Omental fat pad (tissue), 4 donors: ENCODE data around the gene PON3. TPM values are rescaled to one million over a fixed set of nuclear protein-coding genes. Genes with fewer than 3 reads are reported as not detected.

Source experiments
- ATAC-seq: fragments of 150-250 bp; one replicate; pipeline ENCODE4 v1.9.1; 2016; ENCODE audit warnings: mild to moderate bottlenecking, moderate library complexity; ENCODE audit not compliant: low FRiP score
- DNase-seq: peaks from one replicate; pipeline ENCODE4 v3.0.0-alpha.2; 2019; ENCODE audit warnings: low spot score
- total RNA-seq, 4 donors: library from RNA; depleted of rRNA; stranded (reverse); fragments of >200 nt; gene quantifications; one replicate each; pipeline ENCODE4 v1.1.0, GENCODE V29; 2016
- TF ChIP-seq, protein P1 (sequence below), 3 donors: fragments of 450-650 bp; IDR thresholded peaks; one replicate each; pipeline ENCODE4 v1.5.1; 2016 to 2017; ENCODE audit warnings: antibody characterized with exemption in 3 of 3, mild to moderate bottlenecking in 3 of 3, moderate library complexity in 2 of 3

Gene PON3
- total RNA-seq, 4 donors from 2014 or later, result 1.3 to 4.3 (median 3.1) TPM

DNA sequence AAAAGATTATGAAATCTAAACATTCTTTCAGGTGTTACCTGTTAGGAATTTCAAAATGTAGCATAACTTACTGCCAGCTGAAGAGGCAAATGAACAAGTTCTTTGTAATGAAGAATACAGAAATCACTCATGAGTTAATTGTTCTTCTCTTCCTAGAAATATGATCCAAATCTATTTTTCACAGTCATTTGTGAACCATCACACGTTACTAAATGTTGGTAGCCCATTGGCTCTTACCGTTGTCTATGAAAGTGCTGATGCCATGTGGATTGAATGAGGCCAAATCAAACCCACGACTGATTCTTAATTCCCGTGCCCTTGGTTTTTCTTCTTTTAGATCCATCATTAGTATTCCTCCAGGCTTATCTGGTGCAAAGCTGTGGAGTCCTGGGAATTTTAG lies 15.9 kb upstream of the PON3 start:
- TF ChIP-seq, protein P1, sequence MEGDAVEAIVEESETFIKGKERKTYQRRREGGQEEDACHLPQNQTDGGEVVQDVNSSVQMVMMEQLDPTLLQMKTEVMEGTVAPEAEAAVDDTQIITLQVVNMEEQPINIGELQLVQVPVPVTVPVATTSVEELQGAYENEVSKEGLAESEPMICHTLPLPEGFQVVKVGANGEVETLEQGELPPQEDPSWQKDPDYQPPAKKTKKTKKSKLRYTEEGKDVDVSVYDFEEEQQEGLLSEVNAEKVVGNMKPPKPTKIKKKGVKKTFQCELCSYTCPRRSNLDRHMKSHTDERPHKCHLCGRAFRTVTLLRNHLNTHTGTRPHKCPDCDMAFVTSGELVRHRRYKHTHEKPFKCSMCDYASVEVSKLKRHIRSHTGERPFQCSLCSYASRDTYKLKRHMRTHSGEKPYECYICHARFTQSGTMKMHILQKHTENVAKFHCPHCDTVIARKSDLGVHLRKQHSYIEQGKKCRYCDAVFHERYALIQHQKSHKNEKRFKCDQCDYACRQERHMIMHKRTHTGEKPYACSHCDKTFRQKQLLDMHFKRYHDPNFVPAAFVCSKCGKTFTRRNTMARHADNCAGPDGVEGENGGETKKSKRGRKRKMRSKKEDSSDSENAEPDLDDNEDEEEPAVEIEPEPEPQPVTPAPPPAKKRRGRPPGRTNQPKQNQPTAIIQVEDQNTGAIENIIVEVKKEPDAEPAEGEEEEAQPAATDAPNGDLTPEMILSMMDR (IDR thresholded peaks at IDR 0.05), result no peak
- ATAC-seq, result no peak
- DNase-seq, result no peak

DNA sequence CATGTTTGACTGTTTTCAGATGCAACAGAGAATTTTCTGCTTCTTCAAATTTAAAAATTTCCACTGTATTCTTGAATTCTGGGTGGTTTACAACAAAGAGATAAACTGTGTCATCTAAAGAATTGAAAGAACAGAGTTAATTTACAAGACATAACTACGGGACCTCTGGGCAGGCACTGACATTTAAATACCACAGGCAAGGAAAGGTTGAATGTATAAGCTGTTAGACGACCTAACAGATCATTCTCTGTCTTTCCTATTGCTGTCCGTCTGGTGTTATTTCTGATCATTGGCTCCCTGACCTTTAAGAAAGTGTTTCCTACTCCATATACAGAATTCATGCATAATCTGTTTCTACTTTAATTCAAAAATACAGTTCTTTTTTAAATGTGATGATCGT lies 15.5 kb upstream of the PON3 start:
- ATAC-seq (no peak), DNase-seq (no peak)
- TF ChIP-seq, protein P1 (IDR thresholded peaks at IDR 0.05), result no peak

DNA sequence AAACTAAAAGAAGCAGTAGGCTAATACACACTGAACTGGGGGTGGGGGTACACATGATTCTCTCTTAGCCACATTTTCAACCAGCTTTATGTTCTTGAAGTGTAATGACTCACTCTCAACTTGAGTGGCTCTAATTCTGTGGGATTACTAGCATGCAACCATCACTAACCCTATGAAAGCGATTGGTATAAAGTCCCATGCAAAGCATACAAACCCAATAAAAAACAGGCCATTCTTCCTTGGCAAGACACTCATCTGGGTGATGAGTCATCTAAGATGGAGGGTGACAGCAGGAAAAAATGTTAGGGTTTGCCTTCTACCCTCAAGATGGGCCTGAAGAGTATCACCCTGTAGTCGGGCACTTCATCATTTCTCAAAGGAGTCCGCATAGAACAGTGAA lies 14.9 kb upstream of the PON3 start:
- TF ChIP-seq, protein P1 (IDR thresholded peaks at IDR 0.05), result no peak
- DNase-seq (no peak), ATAC-seq (no peak)

DNA sequence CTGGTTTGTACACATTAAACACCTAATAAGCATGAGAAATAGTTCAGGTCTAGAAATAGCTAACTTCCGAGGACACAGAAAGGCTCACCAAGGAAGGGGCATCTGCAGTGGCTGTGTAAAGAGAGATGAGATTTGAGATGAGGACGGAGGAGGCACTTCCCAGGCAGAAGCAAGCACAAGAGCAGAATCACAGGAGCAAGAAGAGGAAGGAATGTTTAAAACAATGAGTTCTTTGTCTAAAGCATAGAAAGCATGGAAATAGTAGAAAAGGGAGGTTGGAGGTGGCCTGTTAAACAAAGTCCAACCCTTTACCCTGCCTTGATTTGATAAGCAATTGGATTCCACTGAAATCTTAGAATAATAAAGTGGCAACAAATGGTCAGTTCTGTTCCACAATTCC lies 11.6 kb upstream of the PON3 start:
- ATAC-seq (no peak), DNase-seq (no peak)
- TF ChIP-seq, protein P1 (IDR thresholded peaks at IDR 0.05), result no peak

DNA sequence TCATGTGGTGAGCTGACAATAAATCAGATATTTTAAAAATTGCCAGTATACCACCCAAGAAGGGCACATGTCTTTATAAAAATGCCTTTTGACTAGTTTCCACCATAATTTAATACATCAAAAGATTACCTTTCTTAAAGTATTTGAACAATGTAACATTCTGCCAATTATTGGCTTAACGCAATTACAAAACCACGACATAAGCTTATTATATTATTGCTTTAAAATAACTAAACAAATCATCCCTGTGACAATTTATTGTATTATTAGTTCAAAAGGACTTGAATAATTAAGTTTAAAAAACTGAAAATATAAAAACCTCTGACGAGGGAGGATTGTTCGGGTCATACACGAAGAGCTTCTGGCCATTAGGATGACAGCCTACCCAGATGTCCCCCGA lies 9.6 kb upstream of the PON3 start:
- ATAC-seq (no peak), DNase-seq (no peak)
- TF ChIP-seq, protein P1 (IDR thresholded peaks at IDR 0.05), result no peak

DNA sequence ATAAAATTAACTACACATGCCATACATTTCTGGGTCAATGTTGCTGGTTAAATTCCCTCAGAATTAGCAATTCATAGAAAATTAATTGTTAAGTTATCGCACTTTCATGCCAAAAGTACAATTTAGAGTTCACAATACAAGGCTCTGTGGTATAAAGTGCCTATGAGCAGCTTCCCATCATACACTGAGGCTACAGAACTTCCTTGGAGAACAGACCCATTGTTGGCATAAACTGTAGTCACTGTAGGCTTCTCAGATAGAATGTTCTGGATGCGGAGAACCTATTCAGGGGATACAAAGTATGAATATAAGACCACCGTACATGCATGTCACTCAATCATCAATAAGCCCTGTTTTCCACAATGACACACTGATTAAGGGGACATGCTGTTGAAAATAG lies 9.0 kb upstream of the PON3 start:
- TF ChIP-seq, protein P1 (IDR thresholded peaks at IDR 0.05), result no peak
- no peak for DNase-seq
- no peak for ATAC-seq

DNA sequence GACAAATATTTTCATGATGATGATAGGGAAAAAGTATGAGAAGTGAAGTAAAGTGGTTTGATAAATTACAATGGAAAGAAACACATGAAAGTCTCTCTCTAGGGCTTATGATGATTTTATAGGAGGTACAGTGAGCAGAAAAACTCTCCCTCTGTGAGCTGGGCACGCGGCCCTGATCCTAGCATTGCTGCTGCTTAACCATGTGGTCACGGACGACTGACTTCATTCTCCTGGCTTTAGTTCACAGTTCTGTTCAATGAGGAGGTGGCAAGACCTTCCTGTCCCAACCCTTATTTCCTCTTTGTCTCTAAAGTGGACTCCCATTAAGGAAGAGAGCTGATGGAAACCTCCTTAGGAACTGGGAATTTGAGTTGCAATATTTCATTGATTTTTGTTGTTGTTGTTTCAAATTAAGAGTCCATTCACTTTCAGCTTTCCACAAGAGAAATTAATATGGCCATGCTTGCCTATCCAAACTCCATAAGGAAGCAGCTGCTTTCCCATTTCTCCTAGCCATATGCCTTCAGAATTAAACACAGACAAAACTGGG lies 8.2 kb upstream of the PON3 start:
- TF ChIP-seq, protein P1 (IDR thresholded peaks at IDR 0.05), result no peak
- no peak for ATAC-seq
- DNase-seq, result no peak
